Measurements from ENCODE around the gene EPN1. TPM values are rescaled to one million over a fixed set of nuclear protein-coding genes. Genes with fewer than 3 reads are reported as not detected.
A peak's percentile ranks its signal among the peaks of the same experiment; 100 is the strongest.

The EPN1 gene
- total RNA-seq, 1 donor from 2014 or later: 87.6 TPM

DNA sequence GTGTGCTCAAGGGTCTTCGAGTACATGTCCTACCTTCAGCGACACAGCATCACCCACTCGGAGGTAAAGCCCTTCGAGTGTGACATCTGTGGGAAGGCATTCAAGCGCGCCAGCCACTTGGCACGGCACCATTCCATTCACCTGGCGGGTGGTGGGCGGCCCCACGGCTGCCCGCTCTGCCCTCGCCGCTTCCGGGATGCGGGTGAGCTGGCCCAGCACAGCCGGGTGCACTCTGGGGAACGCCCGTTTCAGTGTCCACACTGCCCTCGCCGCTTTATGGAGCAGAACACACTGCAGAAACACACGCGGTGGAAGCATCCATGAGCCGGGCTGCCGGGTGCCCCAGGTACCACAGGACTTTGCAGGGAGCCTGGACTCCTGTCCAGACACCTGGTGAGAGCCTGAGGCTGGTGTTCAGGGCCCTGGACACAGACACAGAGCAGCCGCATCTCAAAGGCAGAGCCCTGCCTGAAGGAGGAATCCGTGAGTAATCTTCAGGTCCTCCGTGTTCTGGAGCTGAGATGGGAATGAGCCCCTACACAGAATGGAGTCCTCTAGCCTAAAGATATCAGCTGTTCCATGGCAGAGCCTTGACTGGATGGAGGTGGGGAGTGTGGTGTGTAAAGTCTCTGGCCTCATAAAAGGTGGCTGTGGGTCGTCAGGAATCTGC lies 30.0 kb upstream of the EPN1 start:
- intact Hi-C loops (cut with DNase I): no loop called here
- DNase-seq (ENCODE audit: low spot score): no peak
- no peak for ATAC-seq

DNA sequence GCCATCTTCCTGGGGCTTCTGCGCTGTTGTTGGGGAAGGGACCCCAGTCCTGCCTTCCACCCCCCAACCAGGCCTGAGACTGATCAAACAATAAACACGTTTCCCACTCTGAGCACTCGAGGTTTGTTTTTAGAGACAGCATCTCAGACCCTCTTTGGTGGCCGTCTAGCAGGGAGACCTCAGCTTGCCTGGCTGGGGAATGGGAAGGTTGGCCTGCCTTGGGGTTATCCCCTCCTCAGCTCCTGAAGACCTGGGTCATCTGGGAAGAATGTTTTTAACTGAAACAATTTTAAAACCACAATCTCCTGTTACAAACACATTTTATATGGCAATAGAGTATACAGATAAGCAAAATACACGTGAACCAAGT lies 29.5 kb upstream of the EPN1 start:
- intact Hi-C loops (cut with DNase I): no loop called here

DNA sequence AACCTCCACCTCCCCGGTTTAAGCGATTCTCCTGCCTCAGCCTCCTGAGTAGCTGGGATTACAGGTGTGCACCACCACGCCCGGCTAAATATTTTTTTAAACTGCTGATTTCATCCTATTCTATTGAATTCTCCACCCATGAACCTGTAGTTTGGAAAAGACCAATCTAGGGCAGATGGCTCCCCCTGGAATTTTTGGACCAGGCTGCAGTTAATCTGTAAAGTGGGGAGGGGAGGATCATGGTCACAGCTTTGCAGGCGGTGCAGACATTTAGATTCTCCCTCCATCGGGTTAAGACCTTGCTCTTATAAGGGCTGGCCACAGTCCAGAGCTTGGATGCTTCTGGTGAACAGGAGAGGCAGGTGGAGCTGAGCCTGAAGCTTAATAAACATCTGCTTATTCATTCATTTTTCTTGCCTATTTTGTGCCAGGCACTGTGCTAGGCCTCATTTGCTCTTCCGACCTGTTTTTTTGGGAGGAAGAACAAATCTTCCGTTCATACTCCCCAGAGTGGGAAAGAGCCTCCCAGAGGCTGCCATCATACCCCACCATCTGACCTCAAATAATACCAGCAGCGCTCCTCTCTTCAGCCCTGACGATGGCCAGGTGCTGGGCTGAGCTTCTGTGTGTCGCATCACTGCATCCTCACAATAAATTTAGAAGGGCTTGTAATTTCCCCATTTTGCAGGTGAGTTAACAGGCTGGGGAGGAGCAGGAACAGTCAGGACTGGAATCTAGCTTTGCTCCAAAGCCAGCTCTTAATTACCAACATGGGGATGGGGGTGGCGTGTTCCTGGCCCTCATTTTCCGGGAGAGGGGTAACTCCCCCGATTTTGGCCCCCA lies 27.9 kb upstream of the EPN1 start:
- intact Hi-C loops (cut with DNase I): no loop called here

More for the DNA sequence above, 29.5 kb upstream of the EPN1 start:
- DNase-seq (ENCODE audit: low spot score) (no peak), ATAC-seq (no peak)

DNA sequence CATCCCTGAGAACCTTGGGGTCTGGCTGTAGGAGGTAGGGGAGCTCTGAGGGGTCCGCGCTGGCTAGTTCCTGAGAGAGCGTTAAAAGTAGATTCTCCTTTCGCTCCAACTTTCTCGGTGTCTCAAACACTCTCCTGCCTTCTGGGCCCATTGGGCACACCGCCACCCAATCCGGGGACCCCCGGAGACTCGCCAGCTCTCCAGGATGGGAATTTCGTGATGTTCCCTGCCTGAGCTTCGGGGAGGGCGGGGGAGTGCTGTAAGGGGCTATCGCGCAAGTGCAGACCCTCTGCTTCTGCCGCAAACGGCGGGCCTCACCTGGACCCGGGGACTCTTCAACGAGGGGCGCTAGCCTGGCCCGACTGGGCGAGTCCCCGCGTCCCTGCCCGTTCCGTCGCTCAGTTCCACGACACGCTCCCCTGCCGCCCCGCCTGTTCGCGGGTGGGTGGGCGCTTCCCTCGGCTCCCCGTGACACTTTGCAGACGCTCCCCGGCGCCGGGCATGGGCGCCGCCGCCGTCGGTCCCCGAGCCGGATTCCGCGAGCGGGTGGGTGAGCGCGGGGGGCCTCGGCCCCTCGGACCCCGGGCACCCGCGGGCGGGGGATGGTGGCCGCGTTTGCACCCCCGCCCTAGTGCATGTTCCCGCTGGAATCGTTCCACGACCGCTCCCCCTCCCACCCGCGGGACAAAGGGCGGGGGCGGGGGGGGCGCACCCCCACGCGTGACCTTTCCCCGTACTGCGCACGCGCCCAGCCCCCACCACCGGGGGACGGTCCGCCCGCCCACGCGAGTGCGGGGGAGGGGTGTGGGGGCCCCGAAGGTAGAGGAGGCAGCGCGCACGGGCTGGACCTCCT lies 27.1 kb upstream of the EPN1 start, which contains the start of gene CCDC106:
CCDC106 (plus strand) TSS at position 481 of the 853 bp plus-strand sequence. CDS start 835 bp downstream, outside the sequence.
- ATAC-seq (peak; percentile 63), DNase-seq (ENCODE audit: low spot score) (peak; percentile 84)
- intact Hi-C loops (cut with DNase I): no loop called here

More for the DNA sequence above, 27.9 kb upstream of the EPN1 start:
- ATAC-seq (no peak), DNase-seq (ENCODE audit: low spot score) (no peak)

DNA sequence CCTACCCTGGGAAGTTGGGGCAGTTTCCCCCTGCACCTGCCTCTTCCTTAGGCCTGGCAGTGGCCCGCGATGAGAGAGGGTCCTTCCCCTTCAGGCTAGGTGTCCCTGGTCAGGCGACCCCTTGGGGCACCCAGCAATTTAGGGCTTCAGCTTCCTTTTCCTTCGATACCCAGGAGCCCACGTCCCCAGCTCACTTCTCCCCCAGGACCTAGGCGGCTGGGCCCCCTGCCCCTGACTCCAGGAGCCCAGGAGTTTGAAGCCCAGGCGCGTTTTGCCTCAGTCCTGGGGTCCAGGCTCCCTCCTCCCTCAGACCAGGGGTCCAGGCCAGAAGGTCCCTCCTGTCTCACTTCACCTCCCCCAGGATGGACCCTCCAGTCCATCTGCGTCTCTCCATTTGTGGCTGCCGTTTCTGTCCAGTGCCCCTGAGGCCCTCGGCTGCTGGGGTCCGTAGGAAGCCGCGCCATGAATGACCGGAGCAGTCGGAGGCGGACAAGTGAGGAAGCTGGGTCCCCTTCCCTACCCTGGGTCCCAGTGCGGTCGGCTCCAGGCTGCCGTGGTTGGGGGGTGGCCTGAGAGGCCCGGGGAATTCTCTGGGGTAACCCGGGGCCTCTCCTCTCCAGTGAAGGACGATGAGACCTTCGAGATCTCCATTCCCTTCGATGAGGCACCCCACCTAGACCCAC lies 26.3 kb upstream of the EPN1 start:
- DNase-seq (ENCODE audit: low spot score): no peak
- ATAC-seq: no peak
- intact Hi-C loops (cut with DNase I): no loop called here

DNA sequence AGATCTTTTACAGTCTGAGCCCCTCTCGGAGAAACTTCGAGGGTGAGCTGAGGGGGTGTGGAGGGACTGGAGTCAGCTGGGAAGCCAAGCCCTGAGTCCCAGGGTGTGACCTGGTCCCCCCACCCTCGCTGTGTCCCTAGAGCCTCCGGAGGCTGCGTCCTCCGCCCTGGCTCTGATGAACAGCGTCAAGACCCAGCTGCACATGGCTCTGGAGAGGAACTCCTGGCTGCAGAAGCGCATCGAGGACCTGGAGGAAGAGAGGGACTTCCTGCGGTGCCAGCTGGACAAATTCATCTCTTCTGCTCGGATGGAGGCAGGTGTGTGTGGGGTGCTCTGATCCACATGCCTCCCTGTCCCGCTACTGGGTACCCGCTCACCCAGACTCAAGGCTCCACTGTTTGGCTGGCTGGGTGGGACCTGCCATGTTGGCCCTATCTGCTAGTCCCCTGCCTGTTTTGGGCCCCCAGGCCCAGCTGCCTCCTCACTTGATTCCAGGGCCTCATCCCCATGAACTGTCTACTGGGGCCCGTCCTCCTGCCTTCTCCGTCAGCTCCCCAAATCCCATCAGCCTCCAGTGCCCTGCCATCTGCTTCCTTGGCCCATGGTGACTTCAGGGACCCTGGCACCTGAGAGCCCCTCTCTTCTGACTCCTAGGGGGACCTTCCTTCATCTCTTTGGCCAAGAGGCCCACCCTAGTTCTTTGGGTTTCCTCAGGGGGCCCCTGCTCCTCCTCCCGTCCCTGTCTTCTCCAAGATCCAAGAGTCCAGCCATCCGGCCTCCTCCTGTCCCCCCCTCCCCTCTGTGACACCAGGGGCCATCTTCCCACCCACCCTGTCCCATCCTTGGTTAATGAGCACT lies 25.5 kb upstream of the EPN1 start:
- no peak for DNase-seq (ENCODE audit: low spot score)
- intact Hi-C loops (cut with DNase I): no loop called here

DNA sequence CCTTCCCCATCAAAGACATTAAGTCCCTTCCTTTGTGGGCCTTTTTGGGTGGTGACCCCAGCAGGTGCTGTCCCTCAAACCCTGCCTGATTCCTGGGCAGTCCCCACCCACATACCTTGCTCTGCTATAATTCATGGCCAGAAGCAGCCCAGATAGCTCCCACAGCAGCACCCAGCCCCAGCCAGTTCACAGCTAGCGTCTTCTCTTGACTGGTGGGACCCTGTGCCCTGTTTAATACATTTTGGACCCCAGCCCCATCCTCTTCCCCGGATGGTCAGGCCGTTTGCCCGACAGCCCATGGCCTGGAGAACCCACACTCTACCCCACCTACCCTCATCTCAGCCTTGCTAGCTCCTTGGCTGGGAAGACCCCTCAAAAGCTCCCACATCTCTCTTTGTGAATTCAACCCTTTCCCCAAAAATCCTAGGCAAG lies 24.9 kb upstream of the EPN1 start:
- intact Hi-C loops (cut with DNase I): no loop called here
- no peak for ATAC-seq

More for the DNA sequence above, 25.5 kb upstream of the EPN1 start:
- ATAC-seq: no peak

DNA sequence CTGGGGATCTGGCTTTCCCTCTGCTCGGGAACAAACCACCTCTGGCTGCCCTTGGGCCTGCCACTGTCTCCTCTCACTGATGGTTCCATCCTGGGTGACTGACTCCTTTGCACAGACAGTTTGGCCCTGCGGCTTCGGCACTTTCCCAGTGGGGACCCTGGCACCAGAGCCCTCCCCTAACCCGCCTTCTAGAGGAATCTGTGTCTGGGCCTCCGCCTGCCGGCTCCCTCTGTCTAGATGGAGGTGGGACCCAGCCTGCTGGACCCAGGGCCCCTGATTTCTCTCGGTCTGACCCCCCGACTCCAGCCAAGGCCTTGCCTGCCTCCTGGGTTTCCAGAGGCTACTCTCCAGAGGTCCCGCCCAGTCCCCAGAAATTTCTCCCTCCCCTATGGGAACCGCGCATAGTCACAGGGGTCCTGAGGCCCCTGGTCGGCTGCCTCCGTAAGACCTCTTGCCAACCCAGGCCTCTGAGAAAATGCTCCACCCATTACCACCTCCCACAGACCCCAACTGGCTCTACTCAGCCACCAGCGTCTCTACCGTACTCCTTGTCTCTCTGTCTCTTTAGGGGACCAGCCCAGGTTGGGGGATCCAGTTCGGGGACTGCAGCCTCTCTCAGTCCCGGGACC lies 24.3 kb upstream of the EPN1 start:
- no peak for ATAC-seq
- no peak for DNase-seq (ENCODE audit: low spot score)
- intact Hi-C loops (cut with DNase I): no loop called here

More for the DNA sequence above, 24.9 kb upstream of the EPN1 start:
- DNase-seq (ENCODE audit: low spot score): no peak

DNA sequence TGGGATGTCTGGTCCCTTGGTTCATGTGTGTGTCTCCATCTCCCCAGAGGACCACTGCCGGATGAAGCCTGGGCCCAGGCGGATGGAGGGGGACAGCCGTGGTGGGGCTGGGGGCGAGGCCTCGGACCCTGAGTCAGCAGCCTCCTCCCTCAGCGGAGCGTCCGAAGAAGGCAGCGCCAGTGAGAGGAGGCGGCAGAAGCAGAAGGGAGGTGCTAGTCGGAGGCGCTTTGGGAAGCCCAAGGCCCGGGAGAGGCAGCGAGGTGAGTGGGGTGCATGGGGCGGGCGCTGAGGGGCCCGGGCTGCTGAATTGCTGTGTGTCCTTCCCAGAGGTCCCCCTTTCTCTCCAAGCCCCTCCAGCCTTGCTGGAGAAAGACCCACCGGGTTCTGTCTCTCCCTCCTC lies 23.8 kb upstream of the EPN1 start:
- DNase-seq (ENCODE audit: low spot score) (no peak), ATAC-seq (no peak)
- intact Hi-C loops (cut with DNase I): no loop called here

DNA sequence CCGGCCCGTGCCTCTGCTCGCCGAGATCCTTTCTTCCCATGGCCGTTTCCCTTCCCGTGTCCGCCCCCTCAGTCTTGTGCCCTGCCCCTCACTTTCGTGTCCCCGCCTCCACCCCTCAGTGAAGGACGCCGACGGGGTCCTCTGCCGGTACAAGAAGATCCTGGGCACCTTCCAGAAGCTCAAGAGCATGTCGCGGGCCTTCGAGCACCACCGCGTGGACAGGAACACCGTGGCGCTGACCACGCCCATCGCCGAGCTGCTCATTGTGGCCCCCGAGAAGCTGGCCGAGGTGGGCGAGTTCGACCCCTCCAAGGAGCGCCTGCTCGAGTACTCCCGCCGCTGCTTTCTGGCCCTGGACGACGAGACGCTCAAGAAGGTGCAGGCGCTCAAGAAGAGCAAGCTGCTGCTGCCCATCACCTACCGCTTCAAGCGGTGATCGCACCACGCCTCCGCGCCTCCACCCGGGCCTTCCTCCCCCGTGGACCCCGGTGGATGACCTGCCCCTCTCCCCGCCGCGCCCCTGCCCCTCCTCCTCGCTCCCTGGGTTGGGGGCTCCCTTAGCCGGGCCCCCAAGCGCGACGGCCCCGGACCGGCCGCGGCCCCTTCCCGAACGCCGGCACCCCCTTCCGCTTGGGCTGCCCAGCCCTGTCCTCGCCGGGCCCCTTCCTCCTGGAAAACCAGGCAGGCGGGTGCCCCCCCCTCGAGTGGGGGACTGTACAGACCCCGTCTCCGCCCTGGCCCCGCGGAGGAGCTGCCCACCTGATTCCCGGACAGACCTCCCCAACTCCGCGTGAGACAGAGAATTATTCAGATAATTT lies 22.5 kb upstream of the EPN1 start:
- ATAC-seq (no peak), DNase-seq (ENCODE audit: low spot score) (peak; percentile 80)
- intact Hi-C loops (cut with DNase I): no loop called here

DNA sequence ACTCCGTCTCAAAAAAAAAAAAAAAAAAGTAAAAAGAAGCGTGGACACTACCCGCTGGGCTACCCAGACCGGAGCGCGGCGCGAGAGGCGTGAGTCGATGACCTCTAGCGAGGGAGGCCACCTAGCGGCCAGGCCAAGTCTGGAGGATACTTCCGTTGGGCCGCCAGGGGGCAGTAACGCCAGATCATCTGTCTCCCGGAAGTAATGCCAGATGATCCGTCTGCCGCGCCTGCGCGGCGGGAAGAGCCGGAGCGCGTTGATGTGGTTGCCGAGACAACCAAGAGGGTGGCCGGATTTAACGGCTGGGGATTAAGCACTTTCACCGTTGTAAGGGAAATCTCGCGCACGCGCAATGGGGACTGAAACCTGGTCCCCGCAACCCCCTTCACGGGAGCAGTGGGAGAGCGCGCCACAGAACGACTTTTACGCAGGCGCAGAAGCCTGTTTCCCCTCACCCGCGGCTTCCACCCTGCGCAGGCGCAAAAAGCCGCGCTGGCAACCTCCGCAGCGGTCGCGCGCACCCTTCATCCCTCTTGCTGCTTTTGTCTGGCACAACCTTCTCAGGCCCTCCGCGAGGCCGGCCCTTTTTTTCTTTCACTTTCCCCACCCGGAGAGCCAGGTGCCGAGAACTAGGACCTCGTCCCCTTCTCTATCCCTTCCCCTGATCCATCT lies 21.2 kb upstream of the EPN1 start:
- peak; percentile 99 for DNase-seq (ENCODE audit: low spot score)
- intact Hi-C loops (cut with DNase I): no loop called here
- ATAC-seq: peak; percentile 86

DNA sequence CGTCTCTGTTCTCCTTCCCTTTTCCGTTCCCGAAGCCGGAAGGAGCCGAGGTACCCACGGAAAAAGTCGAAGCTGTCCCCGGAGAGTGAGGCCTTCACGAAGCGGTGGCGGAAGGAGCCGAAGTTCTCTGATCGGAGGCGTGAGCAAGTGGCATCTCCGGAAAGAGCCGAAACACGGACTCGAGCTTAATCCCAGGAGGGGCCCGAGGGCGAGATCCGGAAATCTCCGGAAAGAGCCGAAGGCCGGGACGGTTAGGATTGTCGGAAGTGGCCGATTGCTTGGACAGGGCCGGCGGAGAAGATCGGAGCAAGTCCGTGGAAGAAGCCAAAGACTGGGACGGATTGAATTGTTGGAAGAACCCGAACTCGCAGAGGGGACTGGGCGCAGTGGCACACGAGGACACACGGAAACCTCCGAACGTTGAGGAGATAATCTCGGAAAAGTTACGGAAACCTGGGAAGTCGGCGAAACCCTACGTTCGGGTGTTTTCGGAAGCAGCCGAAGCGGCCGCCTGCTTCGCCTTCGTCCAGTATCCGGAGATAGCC lies 20.6 kb upstream of the EPN1 start:
- intact Hi-C loops (cut with DNase I): no loop called here
- ATAC-seq (peak; percentile 89), DNase-seq (ENCODE audit: low spot score) (peak; percentile 100)

DNA sequence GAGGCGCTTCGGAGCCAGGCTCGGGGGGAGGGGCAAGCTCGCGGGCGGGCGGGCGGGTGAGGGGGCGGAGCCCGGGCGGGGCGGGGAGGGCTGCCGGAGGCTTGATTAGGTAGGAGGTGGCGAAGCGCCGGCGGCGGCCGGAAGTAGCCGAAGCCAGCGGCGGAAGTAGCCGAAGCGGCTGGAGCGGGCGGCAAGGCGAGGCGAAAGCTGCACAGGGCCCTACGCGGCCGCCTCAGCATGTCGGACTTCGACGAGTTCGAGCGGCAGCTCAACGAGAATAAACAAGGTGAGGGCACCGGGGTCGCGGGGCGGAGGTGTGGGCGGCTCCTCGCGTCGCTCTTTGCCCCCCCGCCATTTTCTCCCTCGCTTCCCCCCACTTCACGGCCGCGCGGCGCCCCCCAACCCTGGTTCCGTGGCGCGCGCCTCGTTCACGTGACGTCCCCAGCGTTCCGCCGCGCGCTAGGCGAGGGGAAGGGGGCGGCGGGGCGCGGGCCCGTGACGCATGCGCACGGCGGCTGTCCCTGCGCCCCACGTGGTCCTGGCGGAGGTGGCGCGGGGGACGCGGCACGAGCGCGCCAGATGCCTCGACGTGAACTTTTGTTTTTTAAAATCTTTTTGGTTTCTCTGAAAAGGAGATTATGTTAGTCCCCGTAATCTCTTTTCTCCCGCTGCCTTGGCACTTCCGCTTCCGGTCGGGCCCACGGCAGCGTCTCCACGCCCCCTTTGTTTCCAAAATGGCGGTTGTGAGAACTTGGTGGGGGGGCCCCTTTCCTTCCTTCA lies 20.0 kb upstream of the EPN1 start, which contains the start of gene U2AF2:
U2AF2 (plus strand) TSS at position 168 of the 780 bp plus-strand sequence; CDS start at position 238, 70 bp downstream.
- ATAC-seq: peak; percentile 64
- DNase-seq (ENCODE audit: low spot score): peak; percentile 99
- intact Hi-C loops (cut with DNase I): no loop called here

DNA sequence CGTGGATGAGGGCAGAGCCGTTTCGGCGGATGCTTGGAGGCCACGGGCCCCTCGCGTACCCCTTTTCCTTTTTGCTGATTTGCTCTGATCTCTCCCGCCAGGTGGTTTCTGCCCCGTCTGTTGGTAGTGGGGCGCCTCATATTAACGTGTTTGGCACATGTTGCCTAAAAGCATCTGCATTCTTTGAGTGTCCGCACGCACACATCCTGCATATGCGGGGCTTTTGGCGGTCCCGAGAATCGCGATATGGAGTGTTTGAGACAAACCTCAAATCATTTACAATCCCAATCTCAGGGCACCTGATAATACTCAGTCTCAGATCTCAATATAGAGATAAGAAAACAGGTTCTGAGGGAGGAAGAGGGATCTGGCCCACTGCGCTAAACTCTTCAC lies 19.4 kb upstream of the EPN1 start:
- intact Hi-C loops (cut with DNase I): no loop called here
- DNase-seq (ENCODE audit: low spot score) (no peak), ATAC-seq (no peak)

DNA sequence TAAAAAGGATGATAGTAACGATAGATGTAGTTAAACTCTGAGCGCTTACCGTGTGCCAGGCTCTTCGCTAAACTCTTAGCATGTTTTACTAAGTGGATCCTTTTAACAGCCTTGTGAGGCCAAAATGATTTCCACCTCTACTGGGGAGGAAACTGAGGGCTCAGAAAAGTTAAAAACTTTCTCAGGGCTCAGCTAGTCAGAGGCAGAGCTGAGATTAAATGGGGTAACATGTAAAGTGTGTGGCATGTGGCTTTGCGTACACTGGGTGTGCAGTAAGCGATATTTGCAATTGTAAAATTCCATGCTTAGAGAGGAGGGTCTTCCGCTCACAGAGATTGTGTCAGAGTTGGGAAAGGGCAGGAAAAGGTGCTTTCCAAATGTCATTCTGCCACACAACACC lies 18.5 kb upstream of the EPN1 start:
- no peak for ATAC-seq
- intact Hi-C loops (cut with DNase I): no loop called here

More for the DNA sequence above, 18.5 kb upstream of the EPN1 start:
- DNase-seq (ENCODE audit: low spot score): no peak

All from sciatic nerve (tissue), 2 donors.